NCI-H128 (cell line): ENCODE data around the gene BCKDHA.
"Not testable (repeated sequence)": the region's sequence is repeated elsewhere in the genome, so short reads cannot be mapped to it uniquely, and the experiment has no call there.

Experiments
- DNase-seq: peaks from one replicate; lab custom pipeline; 2025; ENCODE audit not compliant: unreplicated experiment; lab: John Stamatoyannopoulos, UW

The BCKDHA gene

DNA sequence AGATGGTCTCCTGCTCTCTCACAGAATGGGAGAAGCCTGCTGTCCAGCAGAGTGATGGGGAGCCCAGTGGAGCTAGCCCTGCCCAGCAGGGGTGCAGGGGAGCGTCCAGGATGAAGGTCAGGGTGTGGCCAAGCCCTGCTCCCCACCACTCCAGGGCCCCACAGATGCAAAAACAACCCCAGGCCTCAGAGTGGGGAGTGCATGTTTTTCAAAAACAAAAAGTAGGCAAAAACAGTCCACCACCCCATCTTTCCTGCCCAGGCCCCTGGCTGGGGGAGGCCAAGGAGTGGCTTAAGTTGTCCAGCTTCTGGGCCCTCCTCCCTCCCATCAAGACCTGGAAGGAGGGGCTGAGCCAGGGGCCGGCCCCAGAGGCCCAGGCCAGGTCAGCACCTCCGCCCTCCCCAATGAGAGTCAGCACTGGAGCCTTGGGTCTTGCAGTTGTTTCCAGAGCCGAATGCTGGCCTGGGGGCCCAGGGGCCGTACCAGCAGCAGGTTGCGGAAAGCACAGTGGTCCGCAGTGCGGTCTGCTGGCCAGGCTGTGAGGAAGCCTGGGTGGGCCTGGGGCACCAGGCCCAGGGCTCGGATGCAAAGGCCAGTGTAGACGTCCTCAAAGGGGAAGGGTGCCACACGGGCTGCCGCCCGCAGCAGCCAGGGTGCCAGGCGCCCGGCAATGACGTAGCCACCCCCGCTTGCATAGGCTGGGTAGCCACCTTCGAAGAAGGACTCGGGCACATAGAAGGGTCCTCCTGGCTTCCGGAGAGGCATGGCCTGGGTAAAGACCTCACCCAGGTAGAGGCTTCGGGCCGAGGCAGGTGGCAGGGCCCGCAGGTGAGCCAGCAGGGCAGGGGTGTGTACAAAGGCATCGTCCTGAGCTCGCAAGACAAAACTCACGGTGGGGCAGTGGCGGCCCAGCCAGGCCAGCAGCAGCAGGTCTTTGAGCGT lies 27.8 kb downstream of the BCKDHA start:
- DNase-seq, result no peak

DNA sequence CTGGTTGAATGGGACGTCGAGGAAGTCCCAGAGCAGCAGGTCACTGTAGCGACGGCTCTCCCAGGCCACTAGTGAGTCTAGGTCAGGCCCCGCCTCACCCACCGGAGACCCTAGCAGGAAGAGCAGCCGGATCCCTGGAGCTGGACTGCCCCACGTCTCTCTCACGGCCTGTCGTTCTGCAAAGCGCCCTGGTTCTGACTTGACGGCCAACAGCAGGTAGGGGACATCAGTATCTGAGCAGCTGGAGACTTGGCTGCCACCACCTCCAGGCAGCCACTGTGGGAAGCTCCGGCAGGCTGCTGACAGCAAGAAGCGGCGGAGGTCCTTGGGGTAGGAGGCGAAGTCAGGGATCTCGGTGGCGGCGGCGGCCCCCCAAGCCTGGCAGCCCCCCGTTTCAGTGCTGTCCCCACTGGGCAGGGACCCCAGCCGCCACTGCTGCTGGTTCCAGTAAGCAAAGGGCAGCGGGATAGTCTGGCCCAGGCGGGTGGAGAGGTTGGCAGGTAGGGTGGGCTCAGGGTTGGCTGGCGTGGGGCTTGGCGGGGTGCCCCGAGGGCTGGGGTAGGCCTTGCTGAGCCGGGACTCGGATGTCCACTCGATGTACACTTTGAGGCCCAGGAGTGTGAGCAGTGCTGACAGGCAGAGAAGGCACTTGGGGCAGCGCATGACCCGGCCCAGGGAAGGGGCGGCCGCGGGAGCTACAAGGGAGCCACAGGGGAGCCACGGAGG lies 28.7 kb downstream of the BCKDHA start:
- no peak for DNase-seq

DNA sequence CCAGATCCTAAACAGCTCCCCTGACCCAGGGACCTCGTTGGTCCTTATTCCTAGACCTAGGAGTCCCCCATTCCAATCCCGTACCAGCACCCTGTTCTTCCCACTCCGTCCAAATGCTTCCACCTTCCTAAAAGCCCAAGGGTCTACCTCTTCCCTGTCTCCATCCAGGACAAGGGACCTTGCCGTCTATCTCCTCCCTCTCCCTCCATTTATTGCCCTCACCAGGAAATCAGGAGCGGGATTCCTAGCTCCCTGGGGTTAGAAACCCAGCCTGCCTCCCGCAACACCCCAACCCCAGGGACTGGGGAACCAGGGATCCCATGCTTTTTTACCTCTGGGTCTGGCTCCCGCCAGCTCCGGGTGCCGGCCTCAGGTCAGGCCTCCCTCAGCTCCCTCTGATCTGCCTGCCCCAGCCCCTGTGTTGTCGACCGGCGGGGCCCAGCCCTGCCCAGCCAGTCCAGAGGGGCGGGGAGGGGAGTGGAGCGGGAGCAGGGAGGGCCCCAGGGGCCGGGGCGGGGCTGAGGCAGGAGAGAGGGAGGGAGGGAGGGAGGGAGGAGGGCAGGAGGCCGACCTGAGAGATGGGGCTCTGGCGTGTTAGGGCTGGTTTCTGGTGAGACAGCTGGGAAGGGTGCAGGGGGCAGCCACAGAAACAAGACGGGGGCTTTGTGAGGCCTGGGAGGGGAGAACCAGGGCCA lies 29.5 kb downstream of the BCKDHA start, which contains the start of gene B3GNT8:
TSS of gene B3GNT8 (minus strand) at position 423 of the 695 bp plus-strand sequence. CDS start 596 bp downstream, outside the sequence.
- peak; percentile 47 for DNase-seq

DNA sequence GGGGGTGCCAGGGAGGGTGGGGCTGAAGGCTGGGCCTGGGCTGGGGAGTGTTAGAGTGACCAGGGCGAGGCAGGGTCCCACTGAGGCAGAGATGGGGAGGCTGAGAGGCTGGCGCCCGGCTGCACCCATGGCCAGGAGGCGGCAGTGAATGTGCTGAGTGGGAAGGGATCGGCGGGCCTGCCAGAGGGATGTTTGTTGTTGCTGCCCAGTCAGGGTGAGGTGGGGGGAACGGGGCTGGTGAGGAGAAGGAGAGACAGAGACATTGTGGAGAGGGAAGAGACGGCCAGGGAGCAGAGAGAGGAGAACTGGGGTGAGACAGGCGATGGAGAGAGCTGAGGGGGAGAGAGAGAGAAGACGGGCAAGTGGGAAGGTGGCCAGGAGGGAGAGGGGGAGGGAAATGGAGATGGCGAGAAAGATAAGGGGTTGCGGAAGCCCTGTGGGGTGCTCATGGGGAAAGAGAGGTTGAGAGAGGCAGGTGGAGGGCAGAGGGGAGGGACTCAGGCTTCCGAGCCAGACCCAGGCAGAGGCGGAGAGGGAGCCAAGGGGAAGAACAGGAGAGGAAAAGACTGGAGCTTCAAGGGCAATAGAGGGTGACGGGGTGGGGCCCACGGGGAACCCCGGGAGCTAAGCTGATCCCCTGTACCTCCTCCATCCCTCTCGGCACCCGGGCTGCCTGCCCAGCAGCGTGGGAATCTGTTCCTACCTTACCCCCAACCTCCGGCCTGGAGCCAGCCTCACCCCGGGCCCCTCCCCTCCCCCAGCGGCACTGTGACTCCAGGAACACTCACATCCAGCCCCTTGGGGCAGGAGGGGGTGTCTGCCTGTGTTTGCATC lies 30.2 kb downstream of the BCKDHA start:
- no peak for DNase-seq

DNA sequence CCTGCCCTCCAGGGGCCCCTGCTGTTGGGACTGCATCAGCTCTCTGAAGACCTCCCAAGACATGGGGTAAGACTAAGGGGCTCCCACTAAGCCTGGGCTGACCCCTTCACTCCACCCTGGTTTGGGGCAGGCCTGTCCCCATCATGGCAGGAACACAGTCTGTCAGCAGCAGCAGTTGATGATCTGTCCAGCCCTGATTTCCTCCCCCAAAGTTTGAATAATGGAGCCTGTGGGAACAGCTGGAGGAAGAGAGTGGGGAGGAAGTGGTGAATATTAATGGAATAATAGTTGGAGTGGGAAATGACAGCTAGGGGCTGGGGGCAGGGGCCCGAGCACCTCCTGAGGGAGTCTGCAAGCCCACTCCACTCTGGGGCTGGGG lies 30.9 kb downstream of the BCKDHA start:
- no peak for DNase-seq

DNA sequence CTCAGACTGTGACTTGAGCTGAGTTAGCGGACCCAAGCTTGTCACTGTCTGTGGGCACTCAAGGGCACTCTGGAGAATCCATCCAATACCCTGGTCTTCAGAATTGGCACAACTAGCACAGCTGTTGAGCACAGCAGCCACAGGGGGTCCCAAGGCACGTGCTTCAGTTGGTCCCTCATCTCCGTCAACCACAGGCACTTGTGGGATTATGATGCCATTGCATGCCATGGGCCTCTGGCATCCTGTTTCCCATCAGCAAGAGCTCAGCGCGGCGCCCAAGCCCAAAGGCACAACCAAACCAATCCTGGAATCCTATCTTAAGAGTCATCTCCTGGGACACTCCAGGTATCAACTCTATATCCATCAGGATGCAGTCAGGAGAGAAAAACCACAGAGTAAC lies 33.3 kb downstream of the BCKDHA start:
- no peak for DNase-seq

DNA sequence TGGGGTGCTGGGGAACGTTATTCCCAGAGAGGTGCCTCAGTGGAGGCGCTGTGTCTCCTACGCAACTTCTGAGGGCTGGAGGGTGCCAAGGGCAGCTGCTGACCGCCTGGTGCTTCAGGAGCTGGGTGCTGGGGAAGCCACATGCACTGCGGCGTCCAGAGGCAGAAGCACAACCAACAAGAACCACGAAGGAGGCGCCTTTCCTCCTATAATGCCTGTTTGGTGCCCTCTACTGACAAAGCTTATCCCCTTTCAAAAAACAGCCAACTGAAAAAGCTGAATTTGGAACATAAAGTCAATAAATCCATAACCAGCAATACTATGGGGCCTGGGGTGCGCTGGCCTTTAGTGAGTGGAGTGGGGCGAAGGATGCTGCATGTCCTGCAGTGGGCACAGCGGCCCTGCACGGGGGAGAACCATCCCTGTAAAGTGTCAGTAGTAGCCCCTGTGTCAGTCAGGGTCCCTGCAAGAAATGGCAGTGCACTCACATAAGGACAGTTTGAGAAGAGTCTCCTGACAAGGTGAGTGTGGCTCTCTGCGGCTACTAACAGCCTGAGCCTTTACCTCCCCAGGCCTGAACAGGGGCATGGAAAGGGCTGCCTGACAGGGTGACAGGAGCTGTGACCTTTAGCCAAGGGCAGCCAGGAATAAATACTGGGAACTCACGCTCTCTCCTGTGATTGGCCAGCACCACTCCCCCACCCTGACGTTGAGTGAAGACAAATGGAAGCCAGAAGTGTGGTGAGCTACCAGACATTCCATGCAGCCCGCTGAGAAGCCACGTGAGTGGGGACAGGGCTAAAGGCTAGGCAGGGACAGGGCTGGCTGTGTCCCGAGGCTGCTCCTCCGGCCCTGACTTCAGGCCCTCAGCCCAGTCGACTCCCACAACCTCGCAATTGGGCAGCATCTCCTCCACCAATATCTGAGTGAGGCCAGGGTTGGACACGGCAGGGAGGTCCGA lies 34.1 kb downstream of the BCKDHA start:
- no peak for DNase-seq

DNA sequence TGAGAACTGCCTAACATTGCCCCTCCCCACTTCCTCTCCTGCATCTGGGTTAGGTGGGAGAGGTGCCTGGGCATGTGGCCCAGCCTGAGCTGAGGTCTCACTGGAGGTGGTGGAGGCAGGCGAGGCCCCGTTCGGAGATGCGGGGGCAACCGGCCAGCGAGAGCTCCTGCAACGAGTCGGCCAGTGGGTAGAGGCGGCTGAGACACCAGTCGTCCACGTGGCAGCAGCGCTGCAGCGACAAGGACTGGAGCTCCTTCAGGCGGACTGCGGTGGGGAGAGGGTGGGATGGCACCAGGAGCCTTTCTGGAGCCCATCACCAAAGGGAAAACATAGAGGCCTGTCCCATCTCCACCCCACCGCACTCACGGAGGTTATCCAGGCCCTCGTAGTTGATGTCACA lies 35.6 kb downstream of the BCKDHA start:
- DNase-seq, result no peak

DNA sequence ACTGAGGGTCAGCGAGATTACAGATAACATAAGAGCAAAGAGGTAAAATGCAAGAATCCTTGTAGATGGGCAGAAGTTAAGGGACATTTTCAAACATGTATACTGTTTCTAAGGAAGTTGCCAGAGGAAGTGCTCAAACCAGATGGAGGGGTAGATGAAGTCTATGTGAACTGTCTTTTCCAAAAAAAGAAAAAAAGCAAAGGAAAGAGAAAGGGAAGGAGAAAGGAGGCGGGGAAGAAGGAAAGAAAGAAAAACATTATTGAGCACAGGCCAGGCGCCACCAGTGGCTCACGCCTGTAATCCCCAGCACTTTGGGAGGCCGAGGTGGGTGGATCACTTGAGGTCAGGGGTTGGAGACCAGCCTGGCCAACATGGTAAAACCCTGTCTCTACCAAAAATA lies 36.8 kb downstream of the BCKDHA start:
- no peak for DNase-seq

DNA sequence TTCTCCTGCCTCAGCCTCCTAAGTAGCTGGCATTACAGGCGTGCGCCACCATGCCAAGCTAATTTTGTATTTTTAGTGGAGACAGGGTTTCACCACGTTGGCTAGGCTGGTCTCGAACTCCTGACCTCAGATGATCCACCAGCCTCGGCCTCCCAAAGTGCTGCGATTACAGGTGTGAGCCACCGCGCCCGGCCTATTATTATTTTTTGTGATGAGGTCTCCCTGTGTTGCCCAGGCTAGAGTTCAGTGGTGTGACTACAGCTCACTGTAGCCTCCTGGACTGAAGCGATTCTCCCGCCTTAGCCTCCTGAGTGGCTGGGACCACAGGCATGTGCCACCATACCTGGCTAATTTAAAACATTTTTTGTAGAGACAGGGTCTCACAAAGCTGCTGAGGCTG lies 37.8 kb downstream of the BCKDHA start:
- DNase-seq, result not testable (repeated sequence)

DNA sequence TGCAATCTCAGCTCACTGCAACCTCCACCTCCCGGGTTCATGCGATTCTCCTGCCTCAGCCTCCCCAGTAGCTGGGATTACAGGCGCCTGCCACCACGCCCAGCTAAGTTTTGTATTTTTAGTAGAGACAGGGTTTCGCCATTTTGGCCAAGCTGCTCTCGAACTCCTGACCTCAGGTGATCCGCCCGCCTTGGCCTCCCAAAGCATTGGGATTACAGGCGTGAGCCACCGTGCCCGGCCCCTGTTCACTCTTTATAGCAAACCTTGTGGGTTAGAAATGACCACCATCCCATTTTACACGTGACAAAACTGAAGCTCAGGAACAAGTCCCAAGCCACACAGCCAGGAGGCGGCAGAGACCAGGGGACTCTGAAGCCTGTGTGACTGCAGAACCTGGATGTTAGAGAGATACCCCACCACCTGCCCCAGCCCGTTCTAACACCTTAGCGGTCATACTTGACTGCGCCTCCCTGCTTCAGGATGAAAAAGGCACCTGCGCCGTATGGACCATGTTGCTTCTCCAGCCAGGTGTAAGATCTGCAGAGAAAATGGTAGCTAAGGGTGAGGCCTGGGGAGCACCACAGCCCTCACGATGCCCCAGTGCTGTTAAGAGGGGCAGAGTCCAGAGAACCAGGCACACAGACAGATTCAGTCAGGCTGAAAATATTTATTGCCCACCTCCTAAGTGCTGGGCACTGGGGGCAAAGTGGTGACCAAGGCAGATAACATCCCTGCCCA lies 38.5 kb downstream of the BCKDHA start:
- no peak for DNase-seq

DNA sequence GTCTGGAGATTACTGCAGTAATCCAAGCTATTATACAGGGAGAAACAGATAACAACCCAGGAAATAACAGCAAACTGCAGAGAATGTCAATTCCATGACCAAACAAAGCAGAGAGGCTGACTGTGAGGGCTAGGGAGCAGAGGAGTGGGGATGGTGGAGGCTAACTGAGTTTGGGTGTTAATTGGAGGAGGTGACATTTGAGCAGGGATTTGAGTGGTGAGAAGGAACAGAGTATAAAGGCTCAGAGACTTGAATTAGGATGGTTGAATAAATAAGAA lies 39.0 kb downstream of the BCKDHA start:
- no peak for DNase-seq

DNA sequence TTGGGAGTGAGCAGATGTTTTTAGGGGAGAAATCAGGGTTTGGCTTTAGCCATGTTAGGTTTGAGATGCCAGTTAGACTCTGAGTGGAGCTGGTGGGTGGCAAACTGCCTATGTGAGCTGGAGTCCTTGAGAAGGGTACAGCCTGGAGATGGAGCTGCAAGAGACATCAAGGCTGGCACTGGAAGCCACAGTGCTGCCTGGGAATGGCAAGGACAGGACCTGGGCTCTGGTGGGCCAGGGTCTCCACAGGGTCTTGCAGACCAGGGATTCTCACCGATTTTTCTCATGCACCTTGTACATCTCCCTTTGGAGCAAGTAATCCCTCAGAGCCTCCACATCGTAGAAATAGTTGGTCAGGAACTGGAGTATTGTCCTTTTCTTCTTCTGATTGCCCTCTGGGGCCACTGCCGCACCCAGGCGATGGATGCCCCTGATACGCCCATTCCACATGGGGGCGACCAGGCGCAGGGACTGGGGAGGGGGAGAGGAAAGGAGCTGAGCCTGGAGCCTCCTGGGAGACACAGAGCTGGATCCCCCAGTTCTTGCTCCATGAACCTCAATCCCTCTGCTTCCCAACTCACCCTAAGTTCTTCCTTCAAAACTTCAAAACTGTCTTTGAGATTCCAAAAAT lies 40.4 kb downstream of the BCKDHA start:
- DNase-seq, result no peak

DNA sequence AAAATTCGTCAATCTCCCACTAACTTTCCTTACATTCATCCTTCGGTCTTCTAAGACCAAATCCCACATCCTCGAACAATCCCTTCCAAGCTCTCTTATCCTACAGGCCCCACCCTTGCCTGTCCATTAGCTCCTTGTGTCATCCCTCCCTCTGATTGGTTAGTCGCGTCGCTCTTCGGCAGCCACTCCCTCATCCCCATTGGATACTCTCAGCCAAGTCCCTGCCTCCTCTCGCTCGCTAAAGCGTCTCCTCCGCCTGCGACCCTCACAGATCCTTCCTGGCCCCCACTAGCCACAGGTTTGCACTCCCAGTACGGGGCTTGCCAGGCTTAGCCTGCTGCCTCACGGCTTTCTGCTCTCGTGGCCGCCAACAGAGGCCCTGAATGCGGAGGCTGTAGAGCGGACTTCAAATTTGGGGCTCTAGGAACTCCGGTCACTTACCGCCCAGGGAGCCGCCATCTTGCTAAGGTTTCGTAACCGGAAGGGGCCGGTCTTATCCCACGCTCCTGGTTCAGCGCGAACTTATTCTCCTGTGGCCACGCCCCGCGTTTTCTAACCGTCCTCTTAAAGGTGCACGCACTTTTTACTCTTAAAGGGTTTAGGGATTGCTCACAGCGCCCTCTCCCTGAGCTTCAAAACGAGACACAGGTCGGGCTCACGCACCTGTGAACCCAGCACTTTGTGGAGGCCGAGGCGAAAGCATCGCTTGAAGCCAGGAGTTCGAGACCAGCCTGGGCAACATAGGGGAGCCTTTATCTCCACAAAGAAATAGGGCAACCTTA lies 42.0 kb downstream of the BCKDHA start, which contains the start of gene DMAC2:
TSS of gene DMAC2 (minus strand) at position 472 of the 782 bp plus-strand sequence. CDS start at position 459, 13 bp downstream.
- DNase-seq, result peak; percentile 98

DNA sequence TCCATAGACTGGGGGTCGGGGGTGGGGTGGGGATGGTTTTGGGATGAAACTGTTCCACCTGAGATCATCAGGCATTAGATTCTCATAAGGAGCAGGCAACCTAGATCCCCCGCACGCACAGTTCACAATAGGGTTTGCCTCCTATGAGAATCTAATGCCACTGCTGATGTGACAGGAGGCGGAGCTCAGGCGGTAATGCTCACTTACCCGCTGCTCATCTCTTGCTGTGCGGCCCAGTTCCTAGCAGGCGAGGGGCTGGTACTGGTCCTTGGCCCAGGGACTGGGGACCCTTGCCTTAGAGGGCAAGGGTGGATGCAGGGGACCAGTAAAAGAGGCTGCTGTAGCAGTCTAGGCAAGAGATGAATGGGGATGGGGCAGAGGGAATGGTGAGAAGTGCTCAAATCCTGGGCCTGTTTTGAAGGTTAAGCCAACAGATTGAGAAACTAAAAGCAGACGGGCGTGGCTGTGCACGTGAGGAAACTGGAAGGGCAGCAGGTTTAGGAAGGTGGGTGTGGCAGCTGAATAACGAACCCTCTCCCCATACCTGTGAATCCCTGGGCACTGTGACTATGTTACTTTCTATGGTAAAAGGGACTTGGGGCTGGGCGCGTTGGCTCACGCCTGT lies 43.8 kb downstream of the BCKDHA start:
- no peak for DNase-seq

DNA sequence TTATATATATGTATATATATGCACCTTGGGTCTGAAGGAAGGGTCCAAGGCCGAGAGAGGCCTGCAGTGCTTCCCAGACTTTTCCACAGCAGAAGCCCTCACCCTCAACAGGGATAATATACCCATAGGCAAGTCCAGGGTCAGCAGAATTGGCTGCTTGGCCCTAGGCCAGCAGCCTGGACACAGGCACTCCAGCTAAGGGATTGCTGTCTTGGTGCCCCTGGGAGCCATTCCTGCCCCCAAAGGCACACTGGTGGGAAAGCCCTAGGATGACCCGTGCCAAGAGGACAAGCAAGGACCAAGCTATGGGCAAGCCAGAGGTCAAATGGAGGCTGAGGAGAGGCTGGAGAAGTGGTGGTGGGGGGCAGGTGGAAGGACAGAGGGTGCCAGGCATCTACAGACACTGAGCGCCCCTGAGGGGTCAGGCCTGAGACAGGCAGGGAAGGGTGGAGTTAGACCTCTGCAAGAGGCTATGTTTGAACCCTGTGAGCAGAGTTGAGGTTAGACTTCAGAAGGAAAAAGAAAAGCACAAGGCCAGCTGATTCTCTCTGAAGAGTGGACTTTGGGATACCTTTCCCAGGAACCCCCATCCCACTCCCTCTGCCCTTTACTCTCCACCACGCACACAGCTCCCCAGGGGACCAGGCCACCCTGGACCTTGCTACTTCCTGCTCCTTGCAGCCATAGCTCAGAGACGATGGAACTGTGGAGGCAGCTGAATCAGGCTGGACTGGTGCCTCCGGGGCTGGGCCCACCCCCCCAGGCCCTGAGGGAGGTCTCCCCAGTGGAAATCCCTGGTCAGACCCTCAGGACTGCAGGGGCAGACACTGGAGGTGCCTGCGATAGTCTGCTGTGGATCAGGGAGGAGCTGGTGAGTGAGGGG lies 45.1 kb downstream of the BCKDHA start, which contains the start of gene ERICH4:
TSS of gene ERICH4 (plus strand) at position 684 of the 883 bp plus-strand sequence. CDS start at position 698, 14 bp downstream.
- no peak for DNase-seq
